ENCODE results near the gene PPP2R5B.

Gene PPP2R5B

DNA sequence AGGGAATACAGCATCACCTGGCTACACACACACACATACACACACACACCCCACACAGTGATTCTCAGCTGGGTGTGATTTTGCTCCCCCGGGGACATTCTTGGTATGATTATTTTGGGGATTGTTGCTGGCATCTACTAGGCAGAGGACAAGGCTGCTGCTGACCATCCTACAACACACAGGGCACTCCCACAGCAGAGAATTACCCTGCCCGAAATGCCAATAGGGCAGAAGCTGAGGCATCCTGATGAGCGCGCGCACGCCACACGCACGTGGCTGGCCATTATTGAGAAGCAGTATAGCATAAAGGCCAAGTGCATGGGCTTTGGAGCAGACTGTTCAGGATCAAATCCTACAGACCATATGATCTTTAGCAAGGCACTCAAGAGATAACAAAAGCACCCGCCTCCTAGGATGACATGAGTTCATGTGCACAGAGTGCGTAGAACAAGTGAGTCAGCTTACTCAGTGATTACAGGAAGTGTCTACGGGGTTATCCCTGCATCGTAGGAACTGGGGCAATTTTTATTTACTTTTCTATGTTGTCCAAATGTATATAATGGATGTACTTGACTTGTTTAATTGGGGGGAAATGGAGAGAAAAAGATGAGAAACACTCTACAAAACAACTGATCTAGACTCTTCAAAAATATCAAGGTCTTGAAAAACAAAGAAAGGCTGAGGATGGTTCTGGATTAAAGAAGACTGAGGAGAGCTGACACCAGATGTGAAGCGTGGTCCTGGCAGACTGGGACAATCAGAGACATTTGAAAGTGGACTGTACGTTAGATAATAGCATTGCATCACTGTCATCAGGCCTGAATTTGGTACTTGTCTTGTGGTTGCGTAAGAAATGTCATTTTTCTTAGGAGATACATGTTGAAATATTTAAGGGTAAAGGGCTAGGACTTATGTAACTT lies 38.9 kb upstream of the PPP2R5B start:
- no peak for TF ChIP-seq SUZ12 (IDR thresholded peaks at IDR 0.05; ENCODE audit: extremely low read depth, insufficient read depth, insufficient read length)
- TF ChIP-seq ZNF274 (IDR thresholded peaks at IDR 0.05; ENCODE audit: low read depth, low read length): no peak
- TF ChIP-seq YY1 (IDR thresholded peaks at IDR 0.05; ENCODE audit: insufficient read depth, insufficient read length): no peak
- H3K36me3 ChIP-seq (ENCODE audit: insufficient read depth, insufficient read length, low read length): no peaks in the 10 kb centered on the region
- no peak overlapping the region for H3K4me3 ChIP-seq (ENCODE audit: insufficient read length, low read depth)
- H3K9ac ChIP-seq (ENCODE audit: insufficient read length, low read depth): no peak overlapping the region
- no peak for DNase-seq (ENCODE audit: low read depth, low spot score)
- peaks cover 2% of the 10 kb centered on the region for H3K27me3 ChIP-seq (ENCODE audit: insufficient read depth, insufficient read length)
- no peaks in the 10 kb centered on the region for H3K9me3 ChIP-seq (ENCODE audit: insufficient read depth, low read length)
- H3K4me1 ChIP-seq (ENCODE audit: insufficient read depth, insufficient read length): peaks cover 18% of the 10 kb centered on the region

DNA sequence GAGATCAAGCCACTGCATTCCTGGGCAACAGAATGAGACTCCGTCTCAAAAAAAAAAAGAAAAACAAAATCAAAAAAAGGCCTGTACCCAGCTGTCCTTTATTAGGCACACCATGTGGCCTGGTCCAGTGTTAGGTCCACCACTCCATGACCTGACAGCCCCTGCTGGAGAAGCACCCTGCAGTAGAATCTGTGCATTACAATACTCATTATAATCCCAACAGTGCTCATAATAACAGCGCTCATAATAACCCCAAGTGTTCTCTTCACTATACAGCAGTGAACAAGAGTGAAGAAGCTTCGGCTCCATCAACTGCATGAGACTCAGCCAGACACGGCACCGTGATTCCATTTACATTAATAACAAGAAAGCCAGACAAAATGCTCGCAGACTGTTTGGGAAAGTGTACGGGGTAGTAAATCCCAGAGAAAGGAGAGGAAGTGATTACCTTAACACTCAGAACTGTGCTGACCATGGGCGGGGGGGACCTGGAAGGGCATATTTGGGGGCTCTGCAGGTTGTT lies 37.2 kb upstream of the PPP2R5B start:
- TF ChIP-seq YY1 (IDR thresholded peaks at IDR 0.05; ENCODE audit: insufficient read depth, insufficient read length): no peak
- no peak for TF ChIP-seq ZNF274 (IDR thresholded peaks at IDR 0.05; ENCODE audit: low read depth, low read length)
- no peak for TF ChIP-seq SUZ12 (IDR thresholded peaks at IDR 0.05; ENCODE audit: extremely low read depth, insufficient read depth, insufficient read length)
- DNase-seq (ENCODE audit: low read depth, low spot score): no peak
- H3K4me1 ChIP-seq (ENCODE audit: insufficient read depth, insufficient read length): peaks cover 21% of the 10 kb centered on the region
- H3K9me3 ChIP-seq (ENCODE audit: insufficient read depth, low read length): no peaks in the 10 kb centered on the region
- no peaks in the 10 kb centered on the region for H3K36me3 ChIP-seq (ENCODE audit: insufficient read depth, insufficient read length, low read length)
- peaks cover 2% of the 10 kb centered on the region for H3K27me3 ChIP-seq (ENCODE audit: insufficient read depth, insufficient read length)
- H3K9ac ChIP-seq (ENCODE audit: insufficient read length, low read depth): peak overlapping the region; percentile 58
- H3K4me3 ChIP-seq (ENCODE audit: insufficient read length, low read depth): no peak overlapping the region

- TF ChIP-seq SUZ12 (IDR thresholded peaks at IDR 0.05; ENCODE audit: extremely low read depth, insufficient read depth, insufficient read length) (no peak), ZNF274 (IDR thresholded peaks at IDR 0.05; ENCODE audit: low read depth, low read length) (no peak), YY1 (IDR thresholded peaks at IDR 0.05; ENCODE audit: insufficient read depth, insufficient read length) (no peak)
- peaks cover 23% of the 10 kb centered on the region for H3K4me1 ChIP-seq (ENCODE audit: insufficient read depth, insufficient read length)
- H3K9me3 ChIP-seq (ENCODE audit: insufficient read depth, low read length): no peaks in the 10 kb centered on the region
- peak overlapping the region; percentile 58 for H3K9ac ChIP-seq (ENCODE audit: insufficient read length, low read depth)
- no peaks in the 10 kb centered on the region for H3K36me3 ChIP-seq (ENCODE audit: insufficient read depth, insufficient read length, low read length)
- H3K4me3 ChIP-seq (ENCODE audit: insufficient read length, low read depth): no peak overlapping the region
- peaks cover 2% of the 10 kb centered on the region for H3K27me3 ChIP-seq (ENCODE audit: insufficient read depth, insufficient read length)
- peak; percentile 48 for DNase-seq (ENCODE audit: low read depth, low spot score)
These were observed 36.6 kb upstream of the PPP2R5B start for GRCh38 chr11:64887757-64888405.

DNA sequence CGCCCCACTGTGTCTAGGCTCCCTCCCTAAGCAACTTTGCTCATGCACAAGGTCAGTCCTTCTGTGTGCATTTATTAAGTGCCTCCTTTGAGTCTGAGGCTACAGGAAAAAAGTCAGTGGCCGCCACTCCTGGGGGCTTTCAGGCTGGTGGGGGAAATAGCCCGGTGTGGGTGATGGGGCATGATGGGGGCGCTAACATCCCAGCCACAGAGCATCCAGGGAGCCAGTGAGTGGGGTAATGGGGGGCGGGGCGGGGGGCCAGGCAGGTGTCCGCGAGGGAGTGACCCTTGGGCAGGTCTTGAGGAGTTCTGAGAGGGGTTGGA lies 36.1 kb upstream of the PPP2R5B start:
- Histone ChIP-seq H3K36me3 (ENCODE audit: insufficient read depth, insufficient read length, low read length) (no peaks in the 10 kb centered on the region), H3K4me1 (ENCODE audit: insufficient read depth, insufficient read length) (peaks cover 24% of the 10 kb centered on the region), H3K9me3 (ENCODE audit: insufficient read depth, low read length) (no peaks in the 10 kb centered on the region), H3K4me3 (ENCODE audit: insufficient read length, low read depth) (no peak overlapping the region), H3K9ac (ENCODE audit: insufficient read length, low read depth) (peak overlapping the region; percentile 54), H3K27me3 (ENCODE audit: insufficient read depth, insufficient read length) (peaks cover 2% of the 10 kb centered on the region)
- no peak for DNase-seq (ENCODE audit: low read depth, low spot score)
- TF ChIP-seq YY1 (IDR thresholded peaks at IDR 0.05; ENCODE audit: insufficient read depth, insufficient read length) (no peak), SUZ12 (IDR thresholded peaks at IDR 0.05; ENCODE audit: extremely low read depth, insufficient read depth, insufficient read length) (no peak), ZNF274 (IDR thresholded peaks at IDR 0.05; ENCODE audit: low read depth, low read length) (no peak)

- peaks cover 2% of the 10 kb centered on the region for H3K27me3 ChIP-seq (ENCODE audit: insufficient read depth, insufficient read length)
- H3K9me3 ChIP-seq (ENCODE audit: insufficient read depth, low read length): no peaks in the 10 kb centered on the region
- no peaks in the 10 kb centered on the region for H3K36me3 ChIP-seq (ENCODE audit: insufficient read depth, insufficient read length, low read length)
- H3K9ac ChIP-seq (ENCODE audit: insufficient read length, low read depth): peak overlapping the region; percentile 45
- no peak for DNase-seq (ENCODE audit: low read depth, low spot score)
- no peak overlapping the region for H3K4me3 ChIP-seq (ENCODE audit: insufficient read length, low read depth)
- TF ChIP-seq ZNF274 (IDR thresholded peaks at IDR 0.05; ENCODE audit: low read depth, low read length) (no peak), SUZ12 (IDR thresholded peaks at IDR 0.05; ENCODE audit: extremely low read depth, insufficient read depth, insufficient read length) (no peak), YY1 (IDR thresholded peaks at IDR 0.05; ENCODE audit: insufficient read depth, insufficient read length) (no peak)
- peaks cover 26% of the 10 kb centered on the region for H3K4me1 ChIP-seq (ENCODE audit: insufficient read depth, insufficient read length)
These were observed 35.6 kb upstream of the PPP2R5B start for GRCh38 chr11:64888729-64889511.

DNA sequence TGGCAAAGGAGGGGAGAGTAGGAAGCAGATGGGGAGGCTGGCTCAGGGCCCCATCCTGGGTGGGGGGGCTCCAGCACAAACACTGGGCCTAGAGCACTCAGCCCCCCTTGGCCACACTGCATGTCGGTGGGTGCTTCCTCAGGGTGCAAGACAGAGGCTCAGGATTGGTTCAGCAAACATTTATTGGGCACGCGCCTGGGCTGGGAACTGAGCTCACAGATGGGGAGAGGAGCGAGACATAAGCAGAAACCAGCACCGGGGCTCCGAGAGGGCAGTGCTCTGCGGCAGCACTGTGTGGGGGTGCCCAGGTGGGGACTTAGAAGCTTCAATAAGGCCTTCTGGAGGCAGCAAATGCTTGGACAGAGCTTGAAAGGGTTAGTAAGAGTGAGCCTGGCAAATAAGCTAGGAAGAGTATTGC lies 34.0 kb upstream of the PPP2R5B start:
- H3K9me3 ChIP-seq (ENCODE audit: insufficient read depth, low read length): no peaks in the 10 kb centered on the region
- H3K4me3 ChIP-seq (ENCODE audit: insufficient read length, low read depth): no peak overlapping the region
- TF ChIP-seq ZNF274 (IDR thresholded peaks at IDR 0.05; ENCODE audit: low read depth, low read length) (no peak), SUZ12 (IDR thresholded peaks at IDR 0.05; ENCODE audit: extremely low read depth, insufficient read depth, insufficient read length) (no peak), YY1 (IDR thresholded peaks at IDR 0.05; ENCODE audit: insufficient read depth, insufficient read length) (no peak)
- H3K27me3 ChIP-seq (ENCODE audit: insufficient read depth, insufficient read length): peaks cover under 1% of the 10 kb centered on the region
- H3K9ac ChIP-seq (ENCODE audit: insufficient read length, low read depth): peak overlapping the region; percentile 65
- H3K4me1 ChIP-seq (ENCODE audit: insufficient read depth, insufficient read length): peaks cover 30% of the 10 kb centered on the region
- peaks cover 10% of the 10 kb centered on the region for H3K36me3 ChIP-seq (ENCODE audit: insufficient read depth, insufficient read length, low read length)
- DNase-seq (ENCODE audit: low read depth, low spot score): no peak

All from NT2/D1 (cell line).